Left lung (tissue), 10 donors: ENCODE data around the gene SLC6A2. TPM values are rescaled to one million over a fixed set of nuclear protein-coding genes. Genes with fewer than 3 reads are reported as not detected.
"Not testable (repeated sequence)": the region's sequence is repeated elsewhere in the genome, so short reads cannot be mapped to it uniquely, and the experiment has no call there.

Source experiments
- ATAC-seq: fragments of 200-7000 bp; cut with Tn5 transposase; one replicate; pipeline ENCODE4 v1.9.1; 2020; ENCODE audit warnings: moderate library complexity
- DNase-seq, 4 donors: peaks; one replicate each; pipeline ENCODE4 v3.0.0-alpha.2; 2013 to 2020
- H3K27ac ChIP-seq, 2 donors: fragments of 200-600 bp; sonication (generic) in 1 of 2; one replicate each; pipeline versions ENCODE4 v1.5.0 to v1.8.0; 2020 to 2021
- H3K27me3 ChIP-seq, 2 donors: fragments of 200-600 bp; sonication (generic) in 1 of 2; one replicate each; pipeline versions ENCODE4 v1.5.0 to v1.8.0; 2020 to 2021
- H3K36me3 ChIP-seq, 2 donors: fragments of 200-600 bp; sonication (generic) in 1 of 2; one replicate each; pipeline versions ENCODE4 v1.5.0 to v1.8.0; 2020 to 2021
- H3K4me1 ChIP-seq, 2 donors: fragments of 200-600 bp; one replicate each; pipeline ENCODE4 v1.8.0; 2021
- H3K4me3 ChIP-seq, 2 donors: fragments of 200-600 bp; sonication (generic) in 1 of 2; one replicate each; pipeline versions ENCODE4 v1.5.0 to v1.8.0; 2020 to 2021; ENCODE audit warnings: mild to moderate bottlenecking in 1 of 2
- H3K9me3 ChIP-seq, 2 donors: fragments of 200-600 bp; sonication (generic) in 1 of 2; one replicate each; pipeline versions ENCODE4 v1.5.0 to v1.8.0; 2020 to 2021
- CTCF ChIP-seq, 2 donors: fragments of 200-600 bp; sonication (generic) in 1 of 2; IDR thresholded peaks; one replicate each; pipeline versions ENCODE4 v1.5.0 to v1.8.0; 2021; ENCODE audit warnings: antibody characterized with exemption in 2 of 2
- intact Hi-C, 2 donors: fragments of 100-400 bp; cut with DNase I; formaldehyde crosslinking; loops; one replicate each; pipeline versions ENCODE4 v1.11.2 to v1.14.2; 2022
- polyA plus RNA-seq, 6 donors: library from polyadenylated mRNA; unstranded; fragments of 120-200 nt; gene quantifications; one replicate each; pipeline ENCODE4 v1.2.1, GENCODE V29; 2013; ENCODE audit not compliant: insufficient read length in 6 of 6
- total RNA-seq, 2 donors: library from RNA; stranded (reverse); fragmentation: NEBNext Ultra II Directional; extraction: Animal tissue kit (Norgen Biotek cat#: 25700); gene quantifications; one replicate each; pipeline ENCODE4 v1.2.1, GENCODE V29; 2021
- donor health status: DM: no; HTN: yes; CAD: no.
- donor health status: DM: no; HTN: no; CAD: no.

SLC6A2 gene
- total and polyA plus RNA-seq, 8 donors, result 0.10 TPM; not detected in 5

GRCh38 chr16:55747785-55748184, 92.0 kb downstream of the SLC6A2 start:
- DNase-seq (no peak), ATAC-seq (no peak)
- Histone ChIP-seq H3K4me3 (no peak overlapping the region), H3K36me3 (no peaks in the 10 kb centered on the region), H3K27ac (no peak overlapping the region), H3K27me3 (peaks cover 0 to 17% of the 10 kb centered on the region in 2 donors), H3K4me1 (no peaks in the 10 kb centered on the region), H3K9me3 (peaks cover 0 to 7% of the 10 kb centered on the region in 2 donors)
- intact Hi-C loops, result no loop called here
- TF ChIP-seq CTCF (IDR thresholded peaks at IDR 0.05), result no peak

GRCh38 chr16:55752465-55753144, 96.8 kb downstream of the SLC6A2 start:
- not testable (repeated sequence) for ATAC-seq

GRCh38 chr16:55753145-55753631, 97.4 kb downstream of the SLC6A2 start:
- intact Hi-C loops, H3K36me3 ChIP-seq, H3K27me3 ChIP-seq, ATAC-seq, H3K4me3 ChIP-seq, DNase-seq, H3K4me1 ChIP-seq: not testable (repeated sequence)
- peaks cover 0 to 19% of the 10 kb centered on the region in 2 donors for H3K9me3 ChIP-seq
- peak overlapping the region in 1 of 2 donors; percentile 78 for H3K27ac ChIP-seq

More at GRCh38 chr16:55752465-55753144, 96.8 kb downstream of the SLC6A2 start:
- H3K9me3 ChIP-seq, result peaks cover 0 to 18% of the 10 kb centered on the region in 2 donors
- peak overlapping the region in 1 of 2 donors; percentile 78 for H3K27ac ChIP-seq
- H3K4me1 ChIP-seq, H3K27me3 ChIP-seq, DNase-seq, intact Hi-C loops, H3K36me3 ChIP-seq, H3K4me3 ChIP-seq: not testable (repeated sequence)

Other genes with a start within 250 kb of the SLC6A2 start
- gene MMP2, start 176.8 kb upstream of the SLC6A2 start, total RNA-seq, result 100 to 1,000 TPM; 300 to 606 TPM
- gene MMP2, start 176.8 kb upstream of the SLC6A2 start, polyA plus RNA-seq, result 100 to 1,000 TPM; 542 to 677 (median 609) TPM
- 10 to 100 TPM; 18.8 to 30.9 TPM for gene LPCAT2, start 146.9 kb upstream of the SLC6A2 start, total RNA-seq
- gene LPCAT2, start 146.9 kb upstream of the SLC6A2 start, polyA plus RNA-seq, result 10 to 100 TPM; 16.0 to 25.1 (median 22.9) TPM
- gene CAPNS2, start 89.3 kb upstream of the SLC6A2 start, total RNA-seq, result 1 to 10 TPM in 1 of 2 donors, under 1 TPM in 1; 0.41 to 1.2 TPM
- gene CAPNS2, start 89.3 kb upstream of the SLC6A2 start, polyA plus RNA-seq, result under 1 TPM in 5 of 6 donors, not detected in 1; 0.24 to 0.51 (median 0.32) TPM
- gene CES1, start 177.1 kb downstream of the SLC6A2 start, total RNA-seq, result 10 to 100 TPM; 62.3 to 78.9 TPM
- 100 to 1,000 TPM; 110 to 135 (median 123) TPM for gene CES1, start 177.1 kb downstream of the SLC6A2 start, polyA plus RNA-seq
- not detected for gene CES5A, start 219.4 kb downstream of the SLC6A2 start, total RNA-seq
- under 1 TPM in 1 of 6 donors, not detected in 5; 0.20 TPM for gene CES5A, start 219.4 kb downstream of the SLC6A2 start, polyA plus RNA-seq